OCI-LY3 (cell line): ENCODE measurements around the gene FOXI1.

ENCODE experiments used
- EZH2phosphoT487 ChIP-seq: fragments of 200-600 bp; shearing (Covaris generic); IDR thresholded peaks from 2 replicates; pipeline ENCODE4 v1.6.1; 2018; ENCODE audit warnings: antibody characterized with exemption, mixed run types, low read depth
- TF ChIP-seq, protein P1 (sequence below): fragments of 200-600, 300-600 bp; sonication (generic); IDR thresholded peaks from 2 replicates; pipeline ENCODE4 v1.5.1; 2014; ENCODE audit warnings: antibody characterized with exemption, low read length, low read depth

DNA sequence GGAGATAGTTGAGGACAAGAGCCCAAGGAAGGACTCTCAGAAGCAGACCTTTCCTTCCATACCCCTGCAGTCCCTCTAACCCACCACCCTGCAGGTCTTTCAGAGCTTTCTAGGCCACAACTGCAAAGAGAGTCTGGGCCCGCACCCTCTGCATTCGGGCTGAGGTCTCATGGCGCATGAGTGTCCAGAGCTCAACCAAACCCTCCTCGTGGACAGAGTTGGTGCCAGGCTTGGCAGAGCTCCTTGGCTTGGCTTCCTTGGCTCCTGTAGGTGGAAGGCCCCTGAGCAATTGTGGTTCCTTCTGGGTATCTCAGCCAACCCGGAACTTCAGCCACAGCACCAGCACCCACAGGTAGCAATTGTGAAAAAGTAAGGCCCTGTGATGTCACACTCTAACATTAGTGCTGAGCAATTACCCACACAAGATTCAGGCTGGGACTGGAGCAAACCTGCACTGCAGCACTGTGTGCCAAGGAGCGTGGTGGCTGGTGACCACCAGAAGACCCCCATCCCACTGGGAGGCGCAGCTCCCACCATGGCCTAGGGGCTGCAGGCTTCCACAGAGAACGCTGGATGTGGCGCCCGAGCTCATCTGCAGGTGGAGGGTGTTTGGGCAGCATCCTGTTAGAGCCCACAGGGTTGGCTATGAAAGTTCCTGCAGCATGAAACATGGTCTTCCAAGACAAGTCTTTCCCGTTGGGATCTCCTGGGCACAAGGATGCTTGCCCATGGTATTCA is 38.8 kb downstream of the FOXI1 start:
- TF ChIP-seq, protein P1, sequence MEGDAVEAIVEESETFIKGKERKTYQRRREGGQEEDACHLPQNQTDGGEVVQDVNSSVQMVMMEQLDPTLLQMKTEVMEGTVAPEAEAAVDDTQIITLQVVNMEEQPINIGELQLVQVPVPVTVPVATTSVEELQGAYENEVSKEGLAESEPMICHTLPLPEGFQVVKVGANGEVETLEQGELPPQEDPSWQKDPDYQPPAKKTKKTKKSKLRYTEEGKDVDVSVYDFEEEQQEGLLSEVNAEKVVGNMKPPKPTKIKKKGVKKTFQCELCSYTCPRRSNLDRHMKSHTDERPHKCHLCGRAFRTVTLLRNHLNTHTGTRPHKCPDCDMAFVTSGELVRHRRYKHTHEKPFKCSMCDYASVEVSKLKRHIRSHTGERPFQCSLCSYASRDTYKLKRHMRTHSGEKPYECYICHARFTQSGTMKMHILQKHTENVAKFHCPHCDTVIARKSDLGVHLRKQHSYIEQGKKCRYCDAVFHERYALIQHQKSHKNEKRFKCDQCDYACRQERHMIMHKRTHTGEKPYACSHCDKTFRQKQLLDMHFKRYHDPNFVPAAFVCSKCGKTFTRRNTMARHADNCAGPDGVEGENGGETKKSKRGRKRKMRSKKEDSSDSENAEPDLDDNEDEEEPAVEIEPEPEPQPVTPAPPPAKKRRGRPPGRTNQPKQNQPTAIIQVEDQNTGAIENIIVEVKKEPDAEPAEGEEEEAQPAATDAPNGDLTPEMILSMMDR, result no peak
- no peak for TF ChIP-seq EZH2phosphoT487
